GM12878 (cell line): ENCODE results near the gene GMNN. TPM values are rescaled to one million over a fixed set of nuclear protein-coding genes. Genes with fewer than 3 reads are reported as not detected.

Experiments used
- ATAC-seq: fragments of 200-7000 bp; cut with Tn5 transposase; 3 replicates; pipeline ENCODE4 v1.9.1; 2020; ENCODE audit warnings: mild to moderate bottlenecking, moderate library complexity
- BruUV-seq: library from RNA; stranded (reverse); fragments of 400-500 nt; replicated peaks from 2 replicates; lab custom pipeline; 2021; lab: Mats Ljungman, UMichigan
- CTCF ChIA-PET: fragments of 300-600 bp; sonication (Branson Sonifier 250); formaldehyde crosslinking; extraction: SDS; loops from one replicate; lab custom pipeline; 2021; ENCODE audit warnings: inconsistent platforms; lab: Yijun Ruan, JAX
- POLR2A ChIA-PET: fragments of 350-600 bp; formaldehyde crosslinking; extraction: SDS; loops from one replicate; lab custom pipeline; 2021; ENCODE audit warnings: inconsistent platforms; lab: Charles Lee
- RAD21 ChIA-PET: fragments of 300-600 bp; sonication (Branson Sonifier 250); formaldehyde crosslinking; loops from one replicate; lab custom pipeline; 2023; ENCODE audit warnings: antibody characterized with exemption; ENCODE audit not compliant: unreplicated experiment; lab: Charles Lee
- SMC1A ChIA-PET: fragments of 300-600 bp; sonication (Branson Sonifier 250); formaldehyde crosslinking; loops from one replicate; lab custom pipeline; 2023; ENCODE audit not compliant: unreplicated experiment, uncharacterized antibody; lab: Charles Lee
- DNase-seq: peaks from one replicate; pipeline ENCODE4 v3.0.0-alpha.2; 2011; ENCODE audit warnings: low read depth, low spot score
- FAIRE-seq: peaks from 3 replicates; lab custom pipeline; 2011; peaks lifted over from hg19 to GRCh38; lab: Jason Lieb, UNC
- H2AFZ ChIP-seq: 2 replicates; pipeline ENCODE4 v1.6.0; 2011; ENCODE audit warnings: low read depth, low read length, control low read depth; ENCODE audit not compliant: control insufficient read depth
- H3K27ac ChIP-seq: 2 replicates; pipeline ENCODE4 v1.5.1; 2011; ENCODE audit warnings: control low read depth; ENCODE audit not compliant: control insufficient read depth, insufficient read depth
- H3K27me3 ChIP-seq, 2 experiments: replicated peaks in 1 of 2; 2 replicates each; pipeline versions ENCODE4 v1.6.0 to v1.6.1; 2011; ENCODE audit warnings: low read length in 1 of 2; ENCODE audit not compliant: control insufficient read depth in 2 of 2, insufficient read depth in 2 of 2
- H3K36me3 ChIP-seq, 2 experiments: 2 replicates each; pipeline ENCODE4 v1.5.1; 2011; ENCODE audit warnings: low read length in 1 of 2; ENCODE audit not compliant: control insufficient read depth in 2 of 2, insufficient read depth in 2 of 2
- H3K4me1 ChIP-seq: 2 replicates; pipeline ENCODE4 v1.6.1; 2011; ENCODE audit warnings: mild to moderate bottlenecking, low read length, moderate library complexity, mixed read lengths; ENCODE audit not compliant: control insufficient read depth, insufficient read depth
- H3K4me2 ChIP-seq: 2 replicates; pipeline ENCODE4 v1.6.0; 2011; ENCODE audit warnings: control low read depth; ENCODE audit not compliant: control insufficient read depth, insufficient read depth
- H3K4me3 ChIP-seq: fragments of 200-600 bp; sonication (generic); 2 replicates; pipeline ENCODE4 v1.5.1; 2016
- H3K79me2 ChIP-seq: 2 replicates; pipeline ENCODE4 v1.6.0; 2011; ENCODE audit warnings: low read length; ENCODE audit not compliant: control insufficient read depth, insufficient read depth
- H3K9ac ChIP-seq: 2 replicates; pipeline ENCODE4 v1.8.0; 2011; ENCODE audit warnings: low read length, control low read depth, mixed read lengths; ENCODE audit not compliant: control insufficient read depth, insufficient read depth
- H3K9me3 ChIP-seq: replicated peaks from 3 replicates; pipeline ENCODE4 v1.5.1; 2011; ENCODE audit warnings: mild to moderate bottlenecking, low read length; ENCODE audit not compliant: control insufficient read depth, insufficient read depth
- H4K20me1 ChIP-seq: 2 replicates; pipeline ENCODE4 v1.6.0; 2011; ENCODE audit not compliant: control insufficient read depth, insufficient read depth
- ATF2 ChIP-seq: IDR thresholded peaks from 2 replicates; pipeline ENCODE4 v1.6.1; 2012; ENCODE audit warnings: low read length, inconsistent platforms
- ATF7 ChIP-seq: fragments of 450-650 bp; IDR thresholded peaks from 2 replicates; pipeline ENCODE4 v1.6.1; 2016; ENCODE audit warnings: low read depth, mild to moderate bottlenecking
- HDGF ChIP-seq: fragments of 450-650 bp; IDR thresholded peaks from 2 replicates; pipeline ENCODE4 v1.6.1; 2016; ENCODE audit warnings: antibody characterized with exemption
- IKZF2 ChIP-seq, 2 experiments: fragments of 450-650 bp; IDR thresholded peaks; 2 replicates each; pipeline ENCODE4 v1.6.1; 2017; ENCODE audit warnings: mild to moderate bottlenecking in 2 of 2, moderate library complexity in 2 of 2
- KDM1A ChIP-seq: fragments of 200-600 bp; sonication (generic); IDR thresholded peaks from 2 replicates; pipeline ENCODE4 v1.6.1; 2016; ENCODE audit warnings: borderline replicate concordance
- LARP7 ChIP-seq: fragments of 450-650 bp; IDR thresholded peaks from 2 replicates; pipeline ENCODE4 v1.6.1; 2017; ENCODE audit warnings: mild to moderate bottlenecking
- PAX5 ChIP-seq: IDR thresholded peaks from 2 replicates; pipeline ENCODE4 v1.6.1; 2011; ENCODE audit warnings: low read depth, low read length, borderline replicate concordance
- RB1 ChIP-seq: fragments of 450-650 bp; formaldehyde crosslinking; IDR thresholded peaks from 2 replicates; pipeline ENCODE4 v1.6.1; 2017; ENCODE audit warnings: mild to moderate bottlenecking, borderline replicate concordance
- RCOR1 ChIP-seq: conservative IDR thresholded peaks from 2 replicates; pipeline ENCODE4 v1.6.1; 2012; ENCODE audit warnings: low read depth, low read length, improper control_type of control experiment
- RELB ChIP-seq: fragments of 450-650 bp; IDR thresholded peaks from 2 replicates; pipeline ENCODE4 v1.6.1; 2017; ENCODE audit warnings: low read depth, mild to moderate bottlenecking, moderate library complexity
- REST ChIP-seq: IDR thresholded peaks from 2 replicates; pipeline ENCODE4 v1.6.1; 2012; ENCODE audit warnings: mild to moderate bottlenecking, low read depth, low read length
- SMARCA5 ChIP-seq: fragments of 450-650 bp; IDR thresholded peaks from 2 replicates; pipeline ENCODE4 v1.6.1; 2017; ENCODE audit warnings: mild to moderate bottlenecking
- TAF1 ChIP-seq: IDR thresholded peaks from 2 replicates; pipeline ENCODE4 v1.6.1; 2011; ENCODE audit warnings: mild to moderate bottlenecking, low read depth, low read length, borderline replicate concordance
- TCF7 ChIP-seq: IDR thresholded peaks from 2 replicates; pipeline ENCODE4 v1.6.1; 2014; ENCODE audit warnings: antibody characterized with exemption, borderline replicate concordance
- WRNIP1 ChIP-seq: IDR thresholded peaks from 2 replicates; pipeline ENCODE4 v1.6.1; 2011; ENCODE audit warnings: low read depth, low read length, improper control_type of control experiment, borderline replicate concordance
- ZNF207 ChIP-seq: fragments of 450-650 bp; IDR thresholded peaks from 2 replicates; pipeline ENCODE4 v1.6.1; 2014; ENCODE audit warnings: antibody characterized with exemption, mild to moderate bottlenecking, borderline replicate concordance
- ZNF217 ChIP-seq: fragments of 450-650 bp; IDR thresholded peaks from 2 replicates; pipeline ENCODE4 v1.6.1; 2017; ENCODE audit warnings: antibody characterized with exemption, mild to moderate bottlenecking
- WGBS: methylation state at CpG from one replicate; pipeline ENCODE4 v1.1.6; 2016; ENCODE audit warnings: low lambda C conversion rate; ENCODE audit not compliant: insufficient replicate concordance, insufficient coverage; ENCODE audit errors: missing lambda C conversion rate; 5-methylcytosine and 5-hydroxymethylcytosine counted together
- in situ Hi-C: fragments of 300-500 bp; cut with MboI; formaldehyde crosslinking; loops from 9 replicates; pipeline ENCODE4 v1.14.3; 2018; ENCODE audit warnings: mixed read lengths
- intact Hi-C: fragments of 100-400 bp; cut with micrococcal nuclease; formaldehyde crosslinking; loops from one replicate; pipeline ENCODE4 v1.14.2; 2022; ENCODE audit not compliant: unreplicated experiment
- polyA plus RNA-seq, 11 experiments: library from polyadenylated mRNA; depleted of rRNA in 4 of 11; unstranded in 6 of 11; stranded (reverse) in 5 of 11; fragments of >200 nt; fragmentation: Nextera tagmentation in 4 of 11; fragmentation: Illumina TruSeq in 1 of 11; extraction: Ambion mirVana in 4 of 11; extraction: Trizol in 1 of 11; gene quantifications; 1 replicate in 1 of 11; 2 replicates in 10 of 11; pipeline versions ENCODE4 v1.2.1 to v1.2.3, GENCODE V29; 2011 to 2016; ENCODE audit warnings: inconsistent platforms in 2 of 11, missing spikeins in 2 of 11, low read depth in 1 of 11
- total RNA-seq, 4 experiments: library from RNA; depleted of rRNA in 3 of 4; stranded (reverse); fragments of >200 nt in 3 of 4; fragmentation: Illumina TruSeq in 1 of 4; extraction: Trizol in 1 of 4; gene quantifications; 2 replicates each; pipeline versions ENCODE4 v1.2.1 to v1.2.3, GENCODE V29; 2013 to 2021

The GMNN gene
- total and polyA plus RNA-seq, 10 of the 15 experiments (the other 5 are each of a cell fraction or from before 2014, with no cell fraction given) = 51.9 to 153 (median 105) TPM

- FAIRE-seq (peak; percentile 74), ATAC-seq (peak; percentile 11; the same call in 2 of the 3 replicates), DNase-seq (peak; percentile 90)
- SMC1A ChIA-PET = interaction anchor here (0.8 to 3.2 kb wide), 21 partner anchors 9 to 371 kb away, joined by 3 to 19 read pairs (median 5); partner anchors contain the start of genes C6orf62 and RIPOR2
- RAD21 ChIA-PET = interaction anchor here (0.6 to 3.2 kb wide), 18 partner anchors 16 to 371 kb away, joined by 3 to 14 read pairs (median 5); partner anchors contain the start of gene C6orf62
- 23% methylated on average over 3 of the region's 3 CpGs for WGBS
- Histone ChIP-seq H3K27me3 (no peaks in the 10 kb centered on the region), H3K27ac (peak overlapping the region; percentile 87), H2AFZ (no peak overlapping the region), H3K9me3 (no peaks in the 10 kb centered on the region), H3K4me2 (peak overlapping the region; percentile 23; the same call in 1 of the 2 replicates), H3K4me3 (peak overlapping the region; percentile 42; the same call in 1 of the 2 replicates), H3K9ac (no peak overlapping the region; the same call in 1 of the 2 replicates), H3K36me3 (peaks cover 2 to 18% of the 10 kb centered on the region in 2 experiments; a peak in 3 of 4 replicates), H3K4me1 (no peaks in the 10 kb centered on the region), H4K20me1 (no peaks in the 10 kb centered on the region; the same call in 1 of the 2 replicates), H3K79me2 (peaks cover 76% of the 10 kb centered on the region)
- BruUV-seq = no TSS peak
- intact Hi-C loops (loop anchor here (5.0 to 10.0 kb wide), 5 partner anchors 153 to 375 kb away; partner anchors contain the start of gene MRS2), in situ Hi-C loops (no loop called here)
- CTCF ChIA-PET = interaction anchor here (0.6 to 2.5 kb wide), 13 partner anchors 50 to 256 kb away, joined by 3 to 9 read pairs (median 5); no protein-coding TSS in a partner anchor
- POLR2A ChIA-PET = interaction anchor here (0.6 to 2.3 kb wide), 8 partner anchors 37 to 273 kb away, joined by 3 to 25 read pairs (median 6); partner anchors contain the start of gene C6orf62
- no peak for TF ChIP-seq RB1
- no peak for TF ChIP-seq LARP7
- TF ChIP-seq ZNF207 = no peak
- TF ChIP-seq RELB = no peak
- no peak for TF ChIP-seq WRNIP1
- no peak for TF ChIP-seq IKZF2 (IDR thresholded peaks at IDR 0.05)
- TF ChIP-seq HDGF = peak; percentile 22; the same call in 1 of the 2 replicates
- TF ChIP-seq PAX5 = no peak
- peak; percentile 74; the same call in 1 of the 2 replicates for TF ChIP-seq ATF2
- TF ChIP-seq TCF7 = no peak
- TF ChIP-seq SMARCA5 = no peak
- TF ChIP-seq KDM1A = no peak
- no peak for TF ChIP-seq ZNF217
- no peak for TF ChIP-seq REST
- peak; percentile 49; the same call in 1 of the 2 replicates for TF ChIP-seq ATF7
- no peak for TF ChIP-seq TAF1
- 0 out of 2 replicates have a peak, but pooled peaks have one; percentile 39 for TF ChIP-seq RCOR1
These were observed 4.8 kb downstream of the GMNN start for GRCh38 chr6:24779416-24780016.
